K562 (cell line): ENCODE measurements around the gene DHRS11. TPM values are rescaled to one million over a fixed set of nuclear protein-coding genes. Genes with fewer than 3 reads are reported as not detected.

Experiments
- ATAC-seq: fragments of 200-7000 bp; cut with Tn5 transposase; 3 replicates; pipeline ENCODE4 v1.9.1; 2020; ENCODE audit warnings: moderate library complexity
- BruUV-seq: library from RNA; stranded (reverse); fragments of 400-500 nt; replicated peaks from 2 replicates; lab custom pipeline; 2021; lab: Mats Ljungman, UMichigan
- CTCF ChIA-PET: fragments of 300-600 bp; formaldehyde crosslinking; extraction: SDS; loops from one replicate; lab custom pipeline; 2021; ENCODE audit warnings: low intra/inter-chr PET ratio; lab: Yijun Ruan, JAX
- POLR2A ChIA-PET: fragments of 300-600, 350-650 bp; sonication (Branson Sonifier 250); formaldehyde crosslinking; extraction: SDS; loops from one replicate; lab custom pipeline; 2021; ENCODE audit warnings: antibody characterized with exemption, inconsistent platforms; lab: Yijun Ruan, JAX
- DNase-seq, 4 experiments: peaks; one replicate each; pipeline versions ENCODE4 v3.0.0 to v3.0.0-alpha.2; 2011 to 2018; ENCODE audit warnings: low spot score in 3 of 4, mixed read lengths in 3 of 4; ENCODE audit errors: extremely low read depth in 1 of 4
- FAIRE-seq: peaks from 2 replicates; lab custom pipeline; 2011; peaks lifted over from hg19 to GRCh38; lab: Jason Lieb, UNC
- H2AFZ ChIP-seq: 2 replicates; pipeline ENCODE4 v1.6.0; 2011; ENCODE audit warnings: low read depth, low read length, control low read depth, inconsistent platforms
- H3K27ac ChIP-seq: fragments of 200-600 bp; 3 replicates; pipeline ENCODE4 v1.8.0; 2011; ENCODE audit warnings: low read depth, mild to moderate bottlenecking, control low read depth, inconsistent platforms, low read length, moderate library complexity, mixed read lengths; ENCODE audit errors: extremely low read depth
- H3K27me3 ChIP-seq, 2 experiments: fragments of 300-600 bp in 1 of 2; 2 replicates in 1 of 2; 3 replicates in 1 of 2; pipeline versions ENCODE4 v1.6.0 to v1.8.0; 2011; ENCODE audit warnings: inconsistent platforms in 2 of 2, low read length in 2 of 2, mild to moderate bottlenecking in 1 of 2, mixed read lengths in 1 of 2, moderate library complexity in 1 of 2; ENCODE audit not compliant: control insufficient read depth in 2 of 2, insufficient read depth in 2 of 2
- H3K36me3 ChIP-seq: fragments of 300-600 bp; 3 replicates; pipeline ENCODE4 v1.8.0; 2011; ENCODE audit warnings: mild to moderate bottlenecking, low read length, inconsistent platforms; ENCODE audit not compliant: control insufficient read depth, insufficient read depth
- H3K4me1 ChIP-seq, 2 experiments: fragments of 200-600 bp in 1 of 2; replicated peaks in 1 of 2; 2 replicates in 1 of 2; 3 replicates in 1 of 2; pipeline versions ENCODE4 v1.5.1 to v1.8.0; 2011; ENCODE audit warnings: inconsistent platforms in 2 of 2, low read length in 2 of 2, mild to moderate bottlenecking in 1 of 2, mixed read lengths in 1 of 2, moderate library complexity in 1 of 2; ENCODE audit not compliant: control insufficient read depth in 2 of 2, insufficient read depth in 2 of 2
- H3K4me2 ChIP-seq: 2 replicates; pipeline ENCODE4 v1.6.1; 2011; ENCODE audit warnings: low read length, control low read depth, inconsistent platforms, mixed read lengths; ENCODE audit not compliant: insufficient read depth
- H3K4me3 ChIP-seq: fragments of 200-600 bp; sonication (generic), shearing (Covaris generic); 2 replicates; pipeline ENCODE4 v1.5.1; 2016; ENCODE audit warnings: control low read depth, inconsistent platforms
- H3K79me2 ChIP-seq: fragments of 200-600 bp; 3 replicates; pipeline ENCODE4 v1.8.0; 2011; ENCODE audit warnings: low read length, inconsistent platforms; ENCODE audit not compliant: control insufficient read depth, insufficient read depth
- H3K9ac ChIP-seq, 2 experiments: 2 replicates each; pipeline versions ENCODE4 v1.6.0 to v1.6.1; 2011; ENCODE audit warnings: low read depth in 2 of 2, low read length in 2 of 2, control low read depth in 1 of 2, inconsistent platforms in 1 of 2, mild to moderate bottlenecking in 1 of 2, mixed read lengths in 1 of 2; ENCODE audit not compliant: insufficient read depth in 1 of 2
- H3K9me1 ChIP-seq: one replicate; pipeline ENCODE4 v1.6.0; 2011; ENCODE audit warnings: inconsistent platforms, mild to moderate bottlenecking, low read length, moderate library complexity; ENCODE audit not compliant: control insufficient read depth, insufficient read depth
- H3K9me3 ChIP-seq: replicated peaks from 2 replicates; pipeline ENCODE4 v1.5.1; 2011; ENCODE audit warnings: low read depth, low read length, inconsistent platforms; ENCODE audit not compliant: control insufficient read depth, insufficient read depth
- H4K20me1 ChIP-seq: replicated peaks from 2 replicates; pipeline ENCODE4 v1.6.1; 2011; ENCODE audit warnings: low read length, inconsistent platforms, mixed read lengths; ENCODE audit not compliant: control insufficient read depth, insufficient read depth
- GTF3C2 ChIP-seq: IDR thresholded peaks from 3 replicates; pipeline ENCODE4 v1.6.1; 2011; ENCODE audit warnings: borderline replicate concordance, mild to moderate bottlenecking, moderate library complexity; ENCODE audit not compliant: insufficient read length; ENCODE audit errors: extremely low read depth
- KDM2B ChIP-seq: fragments of 250-450 bp; sonication (Bioruptor Pico); IDR thresholded peaks from 2 replicates; pipeline ENCODE4 v1.8.0; 2021; ENCODE audit warnings: mild to moderate bottlenecking, moderate library complexity
- LEF1 ChIP-seq: fragments of 450-650 bp; IDR thresholded peaks from 2 replicates; pipeline ENCODE4 v1.6.1; 2016; ENCODE audit warnings: mild to moderate bottlenecking
- POLR2A ChIP-seq: fragments of 450-650 bp; conservative IDR thresholded peaks from 2 replicates; pipeline ENCODE4 v1.6.1; 2016
- RAD21 ChIP-seq, 2 experiments: fragments of 250-450 bp in 1 of 2; fragments of 450-650 bp in 1 of 2; sonication (Bioruptor Pico) in 1 of 2; formaldehyde crosslinking in 1 of 2; IDR thresholded peaks in 1 of 2; conservative IDR thresholded peaks in 1 of 2; 2 replicates each; pipeline versions ENCODE4 v1.4.0 to v1.8.0; 2020 to 2022; ENCODE audit warnings: mild to moderate bottlenecking in 2 of 2, moderate library complexity in 1 of 2
- WGBS: fragments of 100-300 bp; shearing (Covaris generic); methylation state at CpG from one replicate; pipeline ENCODE4 v1.1.6; 2016; ENCODE audit warnings: low coverage, mixed read lengths; ENCODE audit not compliant: insufficient coverage; ENCODE audit errors: missing lambda C conversion rate; 5-methylcytosine and 5-hydroxymethylcytosine counted together
- in situ Hi-C: fragments of 300-500 bp; cut with MboI; formaldehyde crosslinking; loops from 4 replicates; pipeline ENCODE4 v1.15.0; 2018; ENCODE audit warnings: inconsistent platforms, mixed read lengths
- intact Hi-C: fragments of 100-400 bp; cut with micrococcal nuclease; formaldehyde crosslinking; loops from 2 replicates; pipeline ENCODE4 v1.14.2; 2022
- polyA plus RNA-seq, 8 experiments: library from polyadenylated mRNA; depleted of rRNA in 4 of 8; stranded (reverse) in 5 of 8; unstranded in 3 of 8; fragments of >200 nt; fragmentation: Nextera tagmentation in 2 of 8; fragmentation: Illumina TruSeq in 1 of 8; extraction: Ambion mirVana in 2 of 8; extraction: Trizol in 1 of 8; gene quantifications; 2 replicates each; pipeline versions ENCODE4 v1.2.1 to v1.2.3, GENCODE V29; 2011 to 2014; ENCODE audit warnings: inconsistent platforms in 1 of 8, missing spikeins in 1 of 8
- total RNA-seq, 7 experiments: library from RNA; depleted of rRNA in 6 of 7; stranded (reverse); fragments of >200 nt in 6 of 7; fragmentation: Illumina TruSeq in 2 of 7; extraction: Trizol in 2 of 7; gene quantifications; 2 replicates each; pipeline versions ENCODE4 v1.2.1 to v1.2.3, GENCODE V29; 2011 to 2021; ENCODE audit warnings: low replicate concordance in 1 of 7
- TF ChIP-seq, protein P1 (sequence below), 2 experiments: fragments of 450-650 bp in 1 of 2; sonication (generic) in 1 of 2; formaldehyde crosslinking in 1 of 2; IDR thresholded peaks; 2 replicates each; pipeline versions ENCODE4 v1.7.1 to v1.9.0; 2016 to 2022; ENCODE audit warnings: inconsistent platforms in 1 of 2, mild to moderate bottlenecking in 1 of 2, missing genetic modification reagents in 1 of 2

Gene DHRS11
- total and polyA plus RNA-seq, 9 of the 15 experiments (the other 6 are each of a cell fraction or from before 2014, with no cell fraction given) = 15.2 to 123 (median 59.8) TPM

DNA sequence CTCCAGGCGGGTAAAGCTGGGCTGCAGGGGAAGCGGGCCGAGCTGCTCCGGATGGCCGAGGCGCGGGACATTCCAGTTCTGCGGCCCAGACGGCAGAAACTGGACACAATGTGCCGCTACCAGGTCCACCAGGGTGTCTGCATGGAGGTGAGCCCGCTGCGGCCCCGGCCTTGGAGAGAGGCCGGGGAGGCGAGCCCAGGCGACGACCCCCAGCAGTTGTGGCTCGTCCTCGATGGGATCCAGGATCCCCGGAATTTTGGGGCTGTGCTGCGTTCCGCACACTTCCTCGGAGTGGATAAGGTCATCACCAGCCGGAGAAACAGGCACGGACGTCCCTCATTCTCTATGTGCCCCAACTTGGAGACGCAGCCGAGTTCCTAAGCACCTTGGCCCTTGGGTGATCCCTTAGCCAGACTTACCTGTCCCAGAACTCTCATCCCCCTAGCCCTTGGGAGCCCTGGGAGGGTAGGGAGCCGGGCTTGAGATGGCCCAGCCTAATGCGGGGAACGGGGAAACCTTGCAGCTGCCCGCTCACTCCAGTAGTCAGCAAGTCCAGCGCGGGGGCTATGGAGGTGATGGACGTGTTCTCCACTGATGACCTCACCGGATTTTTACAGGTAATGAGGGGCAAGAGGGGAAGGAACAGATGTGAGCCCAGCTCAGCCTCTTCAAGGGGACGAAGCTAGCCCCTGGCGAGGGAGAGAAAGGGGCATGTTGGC is 10.5 kb downstream of the DHRS11 start (continued):
- TF ChIP-seq GTF3C2 (no peak), POLR2A (no peak)

DNA sequence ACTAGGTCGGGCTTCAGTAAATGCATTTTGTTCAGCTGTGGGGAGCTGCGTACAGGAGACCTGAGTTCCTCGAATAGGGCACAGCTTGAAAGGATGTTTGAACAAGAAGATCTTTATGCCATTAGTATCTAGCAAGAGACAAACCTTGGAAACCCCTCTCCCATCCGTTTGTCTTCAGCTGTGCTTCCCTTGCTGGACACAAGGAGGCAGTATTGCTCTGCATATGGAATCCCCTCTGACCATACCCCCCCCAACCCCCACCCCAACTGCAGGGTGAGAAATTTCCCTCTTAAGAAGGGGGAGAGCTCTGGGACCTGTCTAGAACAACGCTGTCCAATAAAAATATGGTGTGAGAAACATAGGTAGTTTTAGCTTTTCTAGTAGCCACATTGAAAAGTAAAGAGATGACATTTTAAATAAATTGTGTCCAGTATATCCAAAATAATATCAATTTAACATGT is 11.3 kb downstream of the DHRS11 start:
- H3K9ac ChIP-seq = peak overlapping the region; percentile 91 to 95
- H3K9me3 ChIP-seq = no peaks in the 10 kb centered on the region
- peak overlapping the region; percentile 98 for H3K27ac ChIP-seq
- BruUV-seq = no TSS peak
- in situ Hi-C loops = no loop called here
- peak overlapping the region; percentile 59; the same call in 1 of the 2 replicates for H2AFZ ChIP-seq
- peak; percentile 71 to 89 (median 80) for DNase-seq
- H3K27me3 ChIP-seq = no peaks in the 10 kb centered on the region
- 0% methylated on average over 5 of the region's 5 CpGs for WGBS
- POLR2A ChIA-PET = interaction anchor here (0.7 to 1.8 kb wide), 6 partner anchors 10 to 445 kb away, joined by 3 to 4 read pairs (median 3); no protein-coding TSS in a partner anchor
- peaks cover 77% of the 10 kb centered on the region for H3K79me2 ChIP-seq
- CTCF ChIA-PET = interaction anchor here (0.6 to 1.3 kb wide), 6 partner anchors 9 to 771 kb away, joined by 3 to 5 read pairs (median 4); no protein-coding TSS in a partner anchor
- H3K4me2 ChIP-seq = peak overlapping the region; percentile 99
- no peaks in the 10 kb centered on the region for H3K9me1 ChIP-seq
- H4K20me1 ChIP-seq = 0 out of 2 replicates have a peak, but pooled peaks cover 3% of the 10 kb centered on the region
- intact Hi-C loops = loop anchor here (2.0 kb wide), 1 partner anchor 26 kb away; no protein-coding TSS in a partner anchor
- peak; percentile 29 for ATAC-seq
- FAIRE-seq = no peak
- H3K36me3 ChIP-seq = peaks cover 50% of the 10 kb centered on the region
- H3K4me3 ChIP-seq = peak overlapping the region; percentile 82
- H3K4me1 ChIP-seq = peaks cover 42 to 58% of the 10 kb centered on the region in 2 experiments
- peak; percentile 48 to 61 for TF ChIP-seq RAD21 (CRISPR knock-in tag; conservative IDR thresholded peaks at IDR 0.05 in 1 of 2, IDR thresholded peaks at IDR 0.05 in 1 of 2)
- TF ChIP-seq KDM2B (CRISPR knock-in tag) = no peak
- no peak for TF ChIP-seq LEF1
- TF ChIP-seq, protein P1, sequence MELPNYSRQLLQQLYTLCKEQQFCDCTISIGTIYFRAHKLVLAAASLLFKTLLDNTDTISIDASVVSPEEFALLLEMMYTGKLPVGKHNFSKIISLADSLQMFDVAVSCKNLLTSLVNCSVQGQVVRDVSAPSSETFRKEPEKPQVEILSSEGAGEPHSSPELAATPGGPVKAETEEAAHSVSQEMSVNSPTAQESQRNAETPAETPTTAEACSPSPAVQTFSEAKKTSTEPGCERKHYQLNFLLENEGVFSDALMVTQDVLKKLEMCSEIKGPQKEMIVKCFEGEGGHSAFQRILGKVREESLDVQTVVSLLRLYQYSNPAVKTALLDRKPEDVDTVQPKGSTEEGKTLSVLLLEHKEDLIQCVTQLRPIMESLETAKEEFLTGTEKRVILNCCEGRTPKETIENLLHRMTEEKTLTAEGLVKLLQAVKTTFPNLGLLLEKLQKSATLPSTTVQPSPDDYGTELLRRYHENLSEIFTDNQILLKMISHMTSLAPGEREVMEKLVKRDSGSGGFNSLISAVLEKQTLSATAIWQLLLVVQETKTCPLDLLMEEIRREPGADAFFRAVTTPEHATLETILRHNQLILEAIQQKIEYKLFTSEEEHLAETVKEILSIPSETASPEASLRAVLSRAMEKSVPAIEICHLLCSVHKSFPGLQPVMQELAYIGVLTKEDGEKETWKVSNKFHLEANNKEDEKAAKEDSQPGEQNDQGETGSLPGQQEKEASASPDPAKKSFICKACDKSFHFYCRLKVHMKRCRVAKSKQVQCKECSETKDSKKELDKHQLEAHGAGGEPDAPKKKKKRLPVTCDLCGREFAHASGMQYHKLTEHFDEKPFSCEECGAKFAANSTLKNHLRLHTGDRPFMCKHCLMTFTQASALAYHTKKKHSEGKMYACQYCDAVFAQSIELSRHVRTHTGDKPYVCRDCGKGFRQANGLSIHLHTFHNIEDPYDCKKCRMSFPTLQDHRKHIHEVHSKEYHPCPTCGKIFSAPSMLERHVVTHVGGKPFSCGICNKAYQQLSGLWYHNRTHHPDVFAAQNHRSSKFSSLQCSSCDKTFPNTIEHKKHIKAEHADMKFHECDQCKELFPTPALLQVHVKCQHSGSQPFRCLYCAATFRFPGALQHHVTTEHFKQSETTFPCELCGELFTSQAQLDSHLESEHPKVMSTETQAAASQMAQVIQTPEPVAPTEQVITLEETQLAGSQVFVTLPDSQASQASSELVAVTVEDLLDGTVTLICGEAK (IDR thresholded peaks at IDR 0.05) = peak; percentile 93
- TF ChIP-seq, protein P1 (CRISPR knock-in tag; IDR thresholded peaks at IDR 0.05) = peak; percentile 72
